Left kidney (tissue), 8 donors: Measurements from ENCODE around the gene SYT8. TPM values are rescaled to one million over a fixed set of nuclear protein-coding genes. Genes with fewer than 3 reads are reported as not detected.
"Not testable (repeated sequence)": the region's sequence is repeated elsewhere in the genome, so short reads cannot be mapped to it uniquely, and the experiment has no call there.

ENCODE experiments used
- DNase-seq: peaks from one replicate; pipeline ENCODE4 v3.0.0-alpha.2; 2013
- long read RNA-seq, 8 donors: transcript quantifications; one replicate each; lab custom pipeline, GENCODE V29; 2026
- polyA plus RNA-seq: library from polyadenylated mRNA; unstranded; fragments of 120-200 nt; gene quantifications from one replicate; pipeline ENCODE4 v1.2.1, GENCODE V29; 2013; ENCODE audit not compliant: insufficient read length

SYT8 gene, protein sequence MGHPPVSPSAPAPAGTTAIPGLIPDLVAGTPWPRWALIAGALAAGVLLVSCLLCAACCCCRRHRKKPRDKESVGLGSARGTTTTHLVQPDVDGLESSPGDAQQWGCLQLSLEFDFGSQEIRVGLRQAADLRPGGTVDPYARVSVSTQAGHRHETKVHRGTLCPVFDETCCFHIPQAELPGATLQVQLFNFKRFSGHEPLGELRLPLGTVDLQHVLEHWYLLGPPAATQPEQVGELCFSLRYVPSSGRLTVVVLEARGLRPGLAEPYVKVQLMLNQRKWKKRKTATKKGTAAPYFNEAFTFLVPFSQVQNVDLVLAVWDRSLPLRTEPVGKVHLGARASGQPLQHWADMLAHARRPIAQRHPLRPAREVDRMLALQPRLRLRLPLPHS
- 0.18 TPM for polyA plus RNA-seq
- long read RNA-seq, donor 1 = 0 reads
- long read RNA-seq, donor 2 = 0 reads
- long read RNA-seq, donor 3 = 0 reads
- long read RNA-seq, donor 4 = 0 reads
- long read RNA-seq, donor 5 = 0 reads
- long read RNA-seq, donor 6 = 0 reads
- long read RNA-seq, donor 7 = 0 reads
- long read RNA-seq, donor 8 = 0 reads

DNA sequence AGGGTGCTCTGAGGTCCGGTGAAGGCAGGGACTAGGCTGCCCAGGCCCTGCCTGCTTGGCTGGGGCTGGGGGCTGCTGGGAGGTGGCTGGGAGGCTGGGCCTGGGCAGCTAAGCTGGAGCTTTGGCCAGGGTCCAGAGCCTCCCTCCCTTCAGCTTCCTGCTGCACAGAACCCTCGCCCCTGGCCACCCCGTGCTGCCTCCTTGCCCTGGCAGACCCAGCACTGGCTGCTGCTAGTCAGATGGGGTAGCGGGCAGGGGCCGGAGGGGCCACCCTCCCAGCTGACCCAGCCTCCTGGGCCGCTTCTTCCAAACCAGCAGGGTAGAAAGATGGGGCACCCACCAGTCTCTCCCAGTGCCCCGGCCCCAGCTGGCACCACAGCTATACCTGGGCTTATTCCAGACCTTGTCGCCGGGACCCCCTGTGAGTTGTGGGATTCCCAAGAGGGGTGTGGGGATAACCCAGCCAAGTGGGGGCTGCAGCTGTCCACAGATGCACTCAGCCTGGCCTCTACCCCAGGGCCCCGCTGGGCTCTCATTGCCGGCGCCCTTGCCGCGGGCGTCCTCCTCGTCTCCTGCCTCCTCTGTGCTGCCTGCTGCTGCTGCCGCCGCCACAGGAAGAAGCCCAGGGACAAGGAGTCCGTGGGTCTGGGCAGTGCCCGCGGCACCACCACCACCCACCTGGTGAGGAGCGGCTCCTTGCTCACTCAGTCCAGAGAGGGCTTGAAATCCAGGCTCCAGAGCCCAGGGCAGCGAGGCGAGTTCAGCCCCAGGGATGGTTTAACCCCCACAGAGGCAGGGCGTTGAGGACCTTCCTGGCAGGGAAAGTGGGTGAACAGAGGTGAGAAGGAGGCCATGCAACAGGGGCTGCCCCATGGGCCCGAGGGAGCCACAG lies at the start of gene SYT8:
Gene SYT8 (plus strand): TSS at position 212 of the 892 bp plus-strand sequence. CDS start 116 bp downstream, at position 328.
- DNase-seq = no peak

DNA sequence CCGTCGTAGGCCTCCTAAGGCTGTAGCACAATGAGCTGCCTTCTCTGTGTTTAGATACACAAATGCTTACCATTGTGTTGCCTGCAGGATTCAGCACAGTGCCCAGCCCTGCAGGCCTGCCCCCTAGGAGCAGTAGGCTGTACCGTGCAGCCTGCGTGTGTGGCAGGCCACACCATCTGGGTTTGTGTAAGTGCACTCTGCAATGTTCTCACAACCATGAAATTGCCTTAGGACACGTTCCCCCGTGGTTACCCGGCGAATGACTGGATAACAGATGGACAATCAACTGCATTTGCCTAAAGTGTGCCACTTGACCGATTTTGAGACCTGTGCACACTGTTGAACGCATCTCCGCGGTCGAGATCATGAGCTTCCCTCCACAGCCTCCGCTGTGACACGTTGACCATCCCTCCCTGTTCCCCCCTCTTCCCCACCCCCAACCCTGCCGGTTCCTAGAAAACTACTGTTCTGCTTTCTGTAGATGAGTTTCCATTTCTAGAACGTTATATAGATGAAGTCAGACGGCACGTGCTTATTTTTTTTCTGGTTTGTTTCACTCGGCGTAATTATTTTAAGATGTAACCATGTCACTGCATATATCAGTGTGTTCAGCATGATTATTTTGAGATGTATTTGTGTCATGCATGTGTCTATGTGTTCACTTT lies 48.9 kb upstream of the SYT8 start:
- no peak for DNase-seq

DNA sequence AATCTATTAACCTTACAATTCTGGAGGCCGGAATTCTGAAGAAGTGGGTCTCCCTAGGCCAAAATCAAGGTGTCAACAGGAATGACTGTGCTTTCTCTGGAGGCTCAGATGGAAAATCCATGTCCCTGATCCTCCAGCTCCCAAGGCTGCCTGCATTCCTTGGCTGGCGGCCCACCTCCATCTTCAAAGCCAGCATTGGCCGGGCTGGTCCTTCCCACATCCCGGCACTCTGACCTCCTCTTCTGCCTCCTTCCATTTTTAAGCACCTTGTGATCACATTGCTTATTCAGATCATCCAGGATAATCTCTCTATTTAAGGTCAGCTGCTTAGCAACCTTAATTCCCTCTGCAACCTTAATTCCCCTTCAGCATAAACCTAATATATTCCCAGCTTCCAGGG lies 48.3 kb upstream of the SYT8 start:
- no peak for DNase-seq

DNA sequence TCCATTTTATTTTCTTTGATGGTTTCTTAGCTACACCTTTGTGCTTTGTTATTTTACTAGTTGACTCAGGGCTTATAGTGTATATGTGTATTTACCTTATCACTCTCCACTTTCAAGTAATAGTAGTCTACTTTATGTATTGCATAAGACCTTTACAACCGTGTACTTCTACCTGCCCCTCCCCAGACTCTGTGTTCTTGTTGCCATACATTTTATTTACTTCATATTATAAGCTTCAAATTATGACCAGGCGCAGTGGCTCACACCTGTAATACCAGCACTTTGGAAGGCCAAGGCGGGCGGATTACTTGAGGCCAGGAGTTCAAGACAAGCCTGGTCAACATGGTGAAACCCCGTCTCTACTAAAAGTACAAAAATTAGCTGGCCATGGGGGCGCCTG lies 42.9 kb upstream of the SYT8 start:
- DNase-seq = no peak

DNA sequence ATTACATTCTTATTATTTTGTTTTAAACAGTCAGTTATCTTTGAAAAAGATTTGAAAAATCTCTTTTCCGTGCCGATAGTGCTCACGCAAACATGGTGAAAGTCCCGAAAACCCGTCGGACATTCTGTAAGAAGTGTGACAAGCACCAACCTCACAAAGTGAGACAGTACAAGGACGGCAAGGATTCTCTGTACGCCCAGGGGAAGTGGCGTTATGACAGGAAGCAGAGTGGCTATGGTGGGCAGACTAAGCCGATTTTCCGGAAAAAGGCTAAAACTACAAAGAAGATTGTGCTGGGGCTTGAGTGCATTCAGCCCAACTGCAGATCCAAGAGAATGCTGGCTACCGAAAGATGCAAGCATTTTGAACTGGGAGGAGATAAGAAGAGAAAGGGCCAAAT lies 42.3 kb upstream of the SYT8 start:
- no peak for DNase-seq

DNA sequence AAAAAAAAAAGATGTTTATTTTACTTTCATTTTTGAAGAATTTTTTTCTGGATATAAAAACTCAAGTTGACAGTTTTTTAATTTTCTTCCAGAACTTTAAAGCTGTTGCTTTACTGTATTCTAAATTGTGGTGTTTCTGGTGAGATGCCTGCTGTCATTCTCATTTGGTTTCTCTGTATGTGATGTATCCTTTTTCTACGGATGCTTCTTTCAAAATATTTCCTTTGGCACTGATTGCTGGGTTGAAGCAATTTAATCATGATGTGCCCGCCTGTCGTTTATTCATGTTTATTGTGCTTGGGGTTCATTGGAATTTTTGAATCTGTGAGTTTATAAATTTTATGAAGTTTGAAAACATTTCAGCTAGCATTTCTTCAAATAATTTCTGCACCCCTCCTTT lies 41.7 kb upstream of the SYT8 start:
- no peak for DNase-seq

DNA sequence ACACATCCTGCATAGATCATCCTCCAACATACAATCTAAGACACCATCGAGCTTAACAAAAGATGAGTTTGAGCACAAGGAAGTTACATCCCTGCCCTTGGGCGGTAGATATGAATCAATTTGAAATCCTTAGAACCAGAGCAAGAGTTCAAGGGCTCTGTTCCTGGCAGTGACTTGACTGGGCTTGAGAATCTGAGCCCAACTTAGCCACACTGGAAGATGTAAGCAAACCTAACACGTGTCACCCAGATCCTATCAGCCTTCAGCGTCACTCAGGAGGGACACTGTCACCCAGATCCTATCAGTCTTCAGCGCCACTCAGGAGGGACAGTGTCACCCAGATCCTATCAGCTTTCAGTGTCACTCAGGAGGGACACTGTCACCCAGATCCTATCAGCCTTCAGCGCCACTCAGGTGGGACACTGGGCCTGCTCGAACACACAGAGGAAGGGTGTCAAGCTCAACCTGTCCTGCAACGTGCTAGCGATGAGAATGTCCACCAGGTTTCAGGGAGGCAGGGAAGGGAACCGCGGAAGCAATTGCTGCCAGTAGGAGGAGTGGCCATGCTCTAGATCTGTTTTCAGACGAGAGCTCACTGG lies 38.3 kb upstream of the SYT8 start:
- DNase-seq = no peak

DNA sequence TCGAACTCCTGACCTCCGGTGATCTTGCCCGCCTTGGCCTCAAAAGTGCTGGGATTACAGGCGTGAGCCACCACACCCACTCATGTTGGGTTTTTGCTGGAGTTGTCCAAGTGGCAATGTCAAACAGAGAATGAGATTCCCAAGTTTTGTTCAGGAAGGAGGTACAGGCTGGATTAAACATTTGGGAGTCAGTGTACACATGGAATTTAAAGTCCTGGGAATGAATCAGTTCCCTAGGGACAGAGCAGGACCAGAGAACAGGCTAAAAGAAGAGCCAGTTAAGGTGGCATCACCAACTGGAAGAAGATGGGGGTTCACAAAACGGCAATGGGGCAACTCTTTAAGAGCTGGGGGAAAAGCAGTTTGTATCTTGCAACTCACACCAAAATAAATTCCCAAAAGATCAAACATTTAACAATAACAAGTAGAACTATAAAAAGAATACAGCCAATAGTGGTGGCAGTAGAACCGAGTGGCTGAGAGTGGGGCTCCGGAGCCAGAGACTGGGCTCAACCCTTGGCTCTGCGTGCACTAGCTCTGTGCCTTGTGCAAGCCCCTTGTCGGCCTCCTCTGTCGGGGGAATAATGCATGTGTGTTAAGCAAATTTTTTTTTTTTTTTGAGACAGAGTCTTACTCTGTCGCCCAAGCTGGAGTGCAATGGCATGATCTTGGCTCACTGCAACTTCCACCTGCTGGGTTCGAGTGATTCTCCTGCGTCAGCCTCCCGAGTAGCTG lies 37.2 kb upstream of the SYT8 start:
- no peak for DNase-seq

DNA sequence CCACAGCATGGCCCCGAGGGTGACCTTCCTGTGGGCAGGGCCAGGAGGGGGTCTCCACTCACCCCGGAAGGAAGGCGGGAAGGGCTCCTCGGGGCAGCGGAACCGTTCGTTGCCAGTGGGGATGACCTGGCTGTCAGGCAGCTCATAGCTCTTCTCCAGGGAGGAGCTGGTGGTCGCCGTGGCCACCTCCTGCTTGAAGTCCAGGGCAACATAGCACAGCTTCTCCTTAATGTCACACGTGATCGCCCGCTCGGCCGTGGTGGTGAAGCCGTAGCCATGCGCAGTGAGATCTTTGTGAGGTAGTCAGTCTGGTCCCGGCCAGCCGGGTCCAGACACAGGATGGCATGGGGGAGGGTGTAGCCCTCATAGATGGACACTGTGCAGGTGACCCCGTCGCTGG lies 31.5 kb upstream of the SYT8 start:
- DNase-seq = no peak

DNA sequence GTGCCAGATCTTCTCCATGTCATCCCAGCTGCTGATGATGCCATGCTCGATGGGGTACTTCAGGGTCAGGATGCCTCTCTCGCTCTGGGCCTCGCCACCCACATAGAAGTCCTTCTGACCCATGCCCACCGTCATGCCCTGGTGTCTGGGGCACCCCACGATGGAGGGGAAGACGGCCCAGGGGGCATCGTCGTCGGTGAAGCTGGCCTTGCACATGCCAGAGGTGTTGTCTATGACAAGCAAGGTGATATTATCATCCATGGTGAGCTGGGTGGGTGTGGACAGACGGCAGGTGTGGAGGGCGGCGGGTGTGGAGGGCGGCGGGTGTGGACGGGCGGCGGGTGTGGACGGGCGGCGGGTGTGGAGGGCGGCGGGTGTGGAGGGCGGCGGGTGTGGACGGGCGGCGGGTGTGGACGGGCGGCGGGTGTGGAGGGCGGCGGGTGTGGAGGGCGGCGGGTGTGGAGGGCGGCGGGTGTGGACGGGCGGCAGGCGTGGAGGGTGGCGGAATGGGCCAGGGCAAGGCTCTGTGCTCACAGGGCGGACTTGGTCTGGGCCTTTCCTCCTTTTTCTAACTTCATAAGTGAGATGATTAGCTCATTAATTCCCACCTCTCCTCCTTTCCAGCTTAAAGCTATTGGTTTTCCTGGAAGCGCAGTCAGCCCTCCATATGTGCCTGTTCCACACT lies 30.8 kb upstream of the SYT8 start:
- not testable (repeated sequence) for DNase-seq

DNA sequence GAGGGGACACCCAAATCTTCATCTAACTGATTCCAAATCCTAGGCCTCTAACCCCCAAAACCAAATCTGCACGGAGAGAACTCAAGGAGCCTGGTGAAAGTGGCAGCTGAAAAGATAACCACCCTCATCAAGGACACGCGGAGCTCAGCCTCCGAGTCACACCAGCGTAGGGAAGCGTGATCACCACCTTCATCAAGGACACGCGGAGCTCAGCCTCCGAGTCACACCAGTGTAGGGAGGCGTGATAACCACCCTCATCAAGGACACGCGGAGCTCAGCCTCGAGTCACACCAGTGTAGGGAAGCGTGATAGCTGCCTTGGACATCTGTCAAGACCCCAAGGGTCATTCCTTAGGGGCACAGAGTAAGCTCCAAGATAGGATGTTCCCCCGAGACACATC lies 29.3 kb upstream of the SYT8 start:
- no peak for DNase-seq

DNA sequence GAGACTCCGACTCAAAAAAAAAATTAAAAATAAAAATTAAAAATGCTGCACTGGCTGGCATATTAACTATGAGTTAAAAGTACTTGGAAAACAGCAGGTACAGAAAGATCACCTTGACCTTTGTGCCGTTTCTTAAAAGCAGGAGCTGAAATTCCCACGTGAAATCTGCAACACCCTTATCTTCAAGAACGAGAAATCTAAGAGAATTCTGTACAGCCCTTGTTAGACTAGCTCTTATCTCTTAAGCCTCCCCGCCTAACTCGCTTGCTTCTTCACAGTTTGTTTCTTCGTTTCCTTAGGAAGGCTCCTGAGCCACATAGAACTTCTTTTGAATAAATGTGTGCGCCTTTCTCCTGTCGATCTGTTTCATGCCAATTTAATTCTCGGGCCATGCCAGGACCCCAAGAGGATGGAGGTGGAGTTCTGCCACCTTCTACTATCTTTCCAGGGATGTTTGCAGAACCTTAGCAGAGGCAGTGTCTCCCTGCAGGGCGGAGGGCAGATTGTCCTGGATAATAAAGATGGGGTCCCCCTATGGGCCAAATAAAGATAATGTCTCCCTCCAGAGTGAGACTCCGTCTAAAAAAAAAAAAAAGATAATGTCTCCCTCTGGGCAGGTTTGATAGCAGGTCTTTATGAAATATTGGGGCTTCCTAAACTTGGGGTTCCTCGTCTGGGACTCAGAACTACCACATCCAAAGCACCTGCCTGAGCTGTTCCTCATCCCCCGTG lies 27.4 kb upstream of the SYT8 start:
- DNase-seq = no peak

DNA sequence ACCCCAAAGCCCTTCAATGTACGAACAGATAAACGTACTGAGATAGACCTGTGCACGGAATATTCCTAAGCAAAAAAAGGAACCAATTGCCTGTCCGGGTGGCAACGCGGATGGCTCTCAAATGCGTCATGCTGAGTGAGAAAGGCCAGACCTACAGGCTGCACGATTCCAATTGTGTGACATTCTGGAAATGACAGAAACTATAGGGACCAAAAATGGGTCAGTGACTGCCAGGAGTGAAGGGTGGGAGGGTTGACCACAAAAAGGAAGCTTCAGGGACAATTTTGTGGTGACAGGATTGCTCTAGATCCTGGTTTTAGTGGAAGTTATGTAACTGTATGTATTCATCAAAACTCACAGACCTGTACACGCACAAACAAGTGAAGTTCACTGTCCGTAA lies 24.0 kb upstream of the SYT8 start:
- no peak for DNase-seq

DNA sequence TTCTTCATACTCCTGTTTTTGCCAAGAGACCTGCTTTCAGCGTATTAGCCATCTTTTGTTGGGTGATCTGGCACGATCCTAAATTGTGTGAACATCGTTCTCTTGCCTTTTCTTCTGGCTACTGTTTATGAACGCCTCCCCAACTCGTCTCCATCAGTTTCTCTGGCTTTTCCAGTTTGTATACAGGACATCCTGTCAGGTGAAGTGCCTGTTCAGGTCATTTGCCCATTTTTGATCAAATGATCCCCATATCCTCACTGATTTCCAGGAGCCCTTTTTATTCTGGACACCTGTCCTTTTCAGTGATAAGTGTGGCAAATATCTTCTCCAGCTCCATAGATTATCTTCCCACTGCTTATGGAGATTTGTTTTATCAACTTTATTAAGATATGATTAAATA lies 22.5 kb upstream of the SYT8 start:
- no peak for DNase-seq

DNA sequence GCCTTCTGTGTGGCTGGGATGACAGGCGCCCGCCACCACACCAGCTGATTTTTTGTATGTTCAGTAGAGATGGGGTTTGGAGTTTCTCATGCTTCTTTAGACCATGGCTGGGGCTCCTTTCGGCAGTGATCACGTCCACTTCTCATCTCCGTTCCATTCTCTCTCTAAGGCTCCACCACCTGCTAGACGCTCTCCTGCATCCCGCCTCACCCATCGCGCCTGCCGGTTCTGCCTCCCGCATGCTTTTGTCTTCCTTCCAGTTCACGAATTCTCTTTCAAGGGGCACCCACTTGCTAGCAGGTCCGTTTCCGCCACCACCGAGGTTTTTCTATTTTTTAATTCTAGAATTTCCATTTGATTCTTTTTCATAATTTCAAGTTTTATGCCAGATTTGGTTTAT lies 22.0 kb upstream of the SYT8 start:
- DNase-seq = no peak

DNA sequence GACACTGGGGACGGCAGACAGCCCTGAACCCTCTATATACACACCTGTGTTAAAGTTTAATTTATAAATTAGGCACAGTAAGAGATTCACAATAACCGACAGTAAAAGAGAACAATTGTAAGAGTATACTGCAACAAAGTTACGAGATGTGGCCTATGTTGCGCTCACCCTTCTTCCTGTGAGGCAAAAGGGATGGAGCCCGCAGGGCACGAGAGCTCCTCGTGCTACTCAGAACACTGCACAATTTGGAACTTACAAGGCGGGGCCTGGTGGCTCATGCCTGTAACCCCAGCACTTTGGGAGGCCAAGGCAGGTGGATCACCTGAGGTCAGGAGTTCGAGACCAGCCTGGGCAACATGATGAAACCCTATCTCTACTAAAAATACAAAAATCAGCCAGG lies 21.4 kb upstream of the SYT8 start:
- DNase-seq = not testable (repeated sequence)

DNA sequence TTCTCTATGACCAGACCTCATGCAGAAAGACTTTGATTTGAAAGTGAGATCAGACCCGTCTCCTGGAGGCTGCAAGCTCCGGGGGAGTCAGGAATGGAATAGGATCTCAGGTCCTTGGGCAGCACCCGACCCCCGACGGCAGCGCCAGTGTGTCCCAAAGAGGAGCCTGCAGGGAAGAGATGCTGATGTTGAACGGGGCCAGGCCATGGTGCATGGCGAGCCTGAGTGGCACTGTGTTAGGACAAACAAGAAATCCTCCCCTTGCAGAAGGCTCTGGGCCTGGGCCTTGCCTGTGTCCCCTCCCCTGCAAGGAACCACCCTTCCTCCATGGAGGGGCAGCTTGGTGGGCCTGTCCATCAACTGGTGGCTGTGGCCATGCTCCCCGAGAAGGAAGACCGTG lies 20.1 kb upstream of the SYT8 start:
- DNase-seq = no peak

DNA sequence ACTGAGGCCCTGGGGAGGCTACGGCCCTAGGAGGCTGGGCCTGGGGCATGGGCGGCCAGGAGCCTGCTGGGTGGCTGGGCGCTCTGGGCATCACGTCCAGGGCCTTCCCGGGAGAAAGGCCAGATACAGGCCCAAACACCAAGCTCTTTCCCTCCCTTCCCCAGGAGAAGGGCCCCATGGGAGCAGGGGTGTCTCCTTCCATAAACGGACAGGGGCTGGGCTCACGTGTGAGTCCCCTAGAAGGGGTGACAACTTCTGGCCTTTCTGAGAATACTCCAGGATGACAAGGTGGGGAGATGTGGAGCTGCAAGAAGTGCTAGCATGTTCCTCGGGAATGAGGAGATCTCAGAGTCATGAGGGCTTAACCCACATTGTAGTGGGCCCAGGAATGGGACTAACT lies 19.5 kb upstream of the SYT8 start:
- no peak for DNase-seq

DNA sequence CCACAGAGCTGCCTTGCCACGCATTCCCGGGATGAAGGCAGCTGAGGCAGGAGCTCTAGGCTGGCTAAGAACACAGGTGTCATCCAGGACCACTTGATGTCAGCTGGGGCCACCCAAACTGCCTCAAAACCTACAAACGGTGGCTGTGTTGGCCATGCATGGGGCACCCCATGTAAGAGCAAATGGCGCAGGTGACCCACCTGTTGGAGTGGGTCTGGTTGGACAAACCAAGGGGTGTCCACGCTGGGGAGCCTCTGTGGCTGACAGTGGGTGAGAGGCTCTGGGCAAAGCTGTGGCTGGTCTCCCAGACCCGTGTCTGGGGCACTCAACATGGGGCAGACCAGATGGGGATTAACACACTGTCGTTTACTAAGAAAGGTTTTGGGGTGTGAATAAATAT lies 19.0 kb upstream of the SYT8 start:
- DNase-seq = no peak

DNA sequence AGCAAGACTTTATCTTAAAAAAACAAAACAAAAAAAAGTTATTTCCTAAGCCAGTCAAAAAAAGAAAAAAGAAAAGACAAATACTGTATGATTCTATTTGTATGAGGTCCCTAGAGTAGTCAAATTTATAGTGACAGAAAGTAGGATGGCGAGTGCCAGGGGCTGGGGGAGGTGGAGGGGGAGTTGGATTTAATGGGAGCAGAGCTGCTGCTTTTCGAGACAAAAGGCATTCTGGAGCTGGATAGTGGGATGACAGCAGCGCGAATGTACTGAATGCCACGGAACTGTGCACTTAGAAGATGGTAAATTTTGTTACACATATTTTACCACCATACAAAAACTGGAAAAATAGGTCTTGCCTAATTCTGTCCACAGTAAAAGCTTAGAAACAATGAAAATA lies 17.8 kb upstream of the SYT8 start:
- DNase-seq = no peak
